Activated CD4-positive, alpha-beta memory T cell treated with anti-CD3 and anti-CD28 coated beads for 36 hours (primary cell): Measurements from ENCODE around the gene CLSTN2. TPM values are rescaled to one million over a fixed set of nuclear protein-coding genes. Genes with fewer than 3 reads are reported as not detected.

Experiments used
- CTCF ChIA-PET: fragments of 350-600 bp; sonication (Branson Sonifier 250); formaldehyde crosslinking; loops from one replicate; lab custom pipeline; 2021; ENCODE audit warnings: antibody characterized with exemption, inconsistent platforms; lab: Charles Lee
- POLR2A ChIA-PET: fragments of 350-600 bp; sonication (Branson Sonifier 250); formaldehyde crosslinking; loops from one replicate; lab custom pipeline; 2021; ENCODE audit warnings: antibody characterized with exemption; lab: Charles Lee
- DNase-seq: peaks from one replicate; pipeline ENCODE4 v3.0.0-alpha.2; 2020
- H3K27ac Mint-ChIP-seq: one replicate; pipeline ENCODE4 v1.8.0; 2021; ENCODE audit warnings: mixed read lengths
- H3K27me3 Mint-ChIP-seq: one replicate; pipeline ENCODE4 v1.8.0; 2021; ENCODE audit warnings: mixed read lengths
- H3K36me3 Mint-ChIP-seq: one replicate; pipeline ENCODE4 v1.8.0; 2021; ENCODE audit warnings: mixed read lengths
- H3K4me1 Mint-ChIP-seq: one replicate; pipeline ENCODE4 v1.8.0; 2021; ENCODE audit warnings: low read depth, mixed read lengths
- H3K4me3 Mint-ChIP-seq: one replicate; pipeline ENCODE4 v1.8.0; 2021; ENCODE audit warnings: mild to moderate bottlenecking, mixed read lengths
- H3K9me3 Mint-ChIP-seq: one replicate; pipeline ENCODE4 v1.8.0; 2021; ENCODE audit warnings: mixed read lengths
- intact Hi-C: fragments of 100-400 bp; cut with micrococcal nuclease; formaldehyde crosslinking; loops from one replicate; pipeline ENCODE4 v1.15.1; 2023
- total RNA-seq, 2 experiments: library from RNA; stranded (reverse); gene quantifications; one replicate each; pipeline ENCODE4 v1.2.3, GENCODE V29; 2021

The CLSTN2 gene
- total RNA-seq, 2 experiments from 2014 or later = not detected

DNA sequence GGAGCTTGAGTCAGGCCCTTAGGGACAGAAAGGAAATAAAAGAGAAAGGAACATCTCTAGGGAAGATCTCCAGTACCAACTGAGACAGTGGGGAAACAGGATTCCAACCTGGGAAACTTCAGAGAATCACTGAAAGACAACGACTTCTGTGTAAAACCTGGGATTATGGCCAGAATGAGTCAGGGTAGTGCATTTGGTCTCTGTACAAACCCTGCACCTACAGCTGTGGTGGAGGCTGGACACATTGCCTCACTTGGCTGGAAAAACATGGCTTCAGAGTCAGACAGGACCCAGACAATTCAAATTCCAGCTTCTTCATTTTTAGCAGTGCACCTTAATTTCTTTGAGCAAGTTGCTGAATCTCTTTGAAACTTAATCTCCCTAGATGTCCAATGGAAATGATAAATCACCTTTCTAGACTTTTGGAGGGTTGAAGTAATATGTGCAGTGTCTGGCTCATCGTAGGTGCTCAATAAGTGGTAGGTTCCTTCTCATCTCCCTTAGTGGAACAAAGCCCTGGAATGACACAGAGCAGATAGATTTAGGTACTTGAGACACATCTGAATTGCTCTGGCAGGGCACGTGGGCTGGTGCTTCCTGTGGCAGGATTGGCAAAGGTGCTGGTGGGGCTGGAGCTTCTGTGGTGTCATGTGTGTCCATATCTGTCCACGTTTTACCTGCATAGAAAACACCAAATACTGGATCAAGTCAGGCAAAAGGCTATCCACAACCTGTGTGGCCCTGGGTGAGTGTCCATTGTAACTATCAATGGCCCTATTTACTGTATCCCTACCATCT, 6.1 kb upstream of the CLSTN2 start:
- Mint-ChIP-seq H3K4me1 (no peaks in the 10 kb centered on the region), H3K4me3 (no peak overlapping the region), H3K27ac (no peak overlapping the region), H3K27me3 (peaks cover 10% of the 10 kb centered on the region), H3K9me3 (no peaks in the 10 kb centered on the region), H3K36me3 (no peaks in the 10 kb centered on the region)
- ChIA-PET CTCF (no interaction called here), POLR2A (no interaction called here)
- no peak for DNase-seq
- intact Hi-C loops = no loop called here

DNA sequence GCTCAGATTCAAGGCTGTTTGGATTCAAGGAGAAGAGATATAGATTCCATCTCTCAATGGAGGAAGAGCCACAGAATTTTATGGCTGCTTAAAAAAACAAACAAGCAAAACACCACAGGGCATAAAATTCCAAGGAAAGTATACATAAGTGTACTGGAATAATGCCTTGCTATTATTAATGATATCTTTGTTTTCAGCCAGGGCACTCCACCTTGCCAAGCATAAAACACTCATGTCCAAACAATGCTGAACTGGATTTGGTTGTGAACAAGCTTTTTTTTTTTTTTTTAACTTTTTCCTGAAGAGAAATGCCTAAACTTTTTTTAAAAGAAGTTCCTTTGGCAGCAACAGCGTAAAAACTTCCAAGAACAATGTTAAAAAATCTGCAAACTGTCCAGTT, 4.8 kb upstream of the CLSTN2 start:
- Mint-ChIP-seq H3K36me3 (no peaks in the 10 kb centered on the region), H3K27ac (no peak overlapping the region), H3K4me3 (no peak overlapping the region), H3K27me3 (peaks cover 18% of the 10 kb centered on the region), H3K9me3 (no peaks in the 10 kb centered on the region), H3K4me1 (no peaks in the 10 kb centered on the region)
- ChIA-PET CTCF (no interaction called here), POLR2A (no interaction called here)
- no peak for DNase-seq
- intact Hi-C loops = no loop called here

- intact Hi-C loops = no loop called here
- peaks cover 37% of the 10 kb centered on the region for H3K27me3 Mint-ChIP-seq
- no peak overlapping the region for H3K27ac Mint-ChIP-seq
- no peak overlapping the region for H3K4me3 Mint-ChIP-seq
- CTCF ChIA-PET = no interaction called here
- peaks cover 6% of the 10 kb centered on the region for H3K4me1 Mint-ChIP-seq
- H3K9me3 Mint-ChIP-seq = no peaks in the 10 kb centered on the region
- POLR2A ChIA-PET = no interaction called here
- no peak for DNase-seq
- no peaks in the 10 kb centered on the region for H3K36me3 Mint-ChIP-seq
Measured at GRCh38 chr3:139933766-139934165, 1.2 kb upstream of the CLSTN2 start.

GRCh38 chr3:139934613-139935015, 371 bp upstream of the CLSTN2 start:
- intact Hi-C loops = loop anchor here (5.0 kb wide), 1 partner anchor 928 kb away; no protein-coding TSS in a partner anchor
- H3K4me3 Mint-ChIP-seq = no peak overlapping the region
- H3K9me3 Mint-ChIP-seq = no peaks in the 10 kb centered on the region

GRCh38 chr3:139935866-139936817, 1.2 kb downstream of the CLSTN2 start:
- H3K4me3 Mint-ChIP-seq = no peak overlapping the region
- no peak overlapping the region for H3K27ac Mint-ChIP-seq
- ChIA-PET POLR2A (no interaction called here), CTCF (no interaction called here)
- no peaks in the 10 kb centered on the region for H3K36me3 Mint-ChIP-seq
- intact Hi-C loops = loop anchor here (5.0 kb wide), 1 partner anchor 926 kb away; no protein-coding TSS in a partner anchor
- peaks cover 37% of the 10 kb centered on the region for H3K27me3 Mint-ChIP-seq
- H3K4me1 Mint-ChIP-seq = peaks cover 6% of the 10 kb centered on the region
- H3K9me3 Mint-ChIP-seq = no peaks in the 10 kb centered on the region
- DNase-seq = no peak

More at GRCh38 chr3:139934613-139935015, 371 bp upstream of the CLSTN2 start:
- no peaks in the 10 kb centered on the region for H3K36me3 Mint-ChIP-seq
- no peak for DNase-seq
- H3K4me1 Mint-ChIP-seq = peaks cover 6% of the 10 kb centered on the region
- POLR2A ChIA-PET = interaction anchor here (0.7 kb wide), 1 partner anchor 1250 kb away, joined by 3 read pairs; no protein-coding TSS in a partner anchor
- H3K27ac Mint-ChIP-seq = no peak overlapping the region
- peaks cover 37% of the 10 kb centered on the region for H3K27me3 Mint-ChIP-seq
- CTCF ChIA-PET = no interaction called here

DNA sequence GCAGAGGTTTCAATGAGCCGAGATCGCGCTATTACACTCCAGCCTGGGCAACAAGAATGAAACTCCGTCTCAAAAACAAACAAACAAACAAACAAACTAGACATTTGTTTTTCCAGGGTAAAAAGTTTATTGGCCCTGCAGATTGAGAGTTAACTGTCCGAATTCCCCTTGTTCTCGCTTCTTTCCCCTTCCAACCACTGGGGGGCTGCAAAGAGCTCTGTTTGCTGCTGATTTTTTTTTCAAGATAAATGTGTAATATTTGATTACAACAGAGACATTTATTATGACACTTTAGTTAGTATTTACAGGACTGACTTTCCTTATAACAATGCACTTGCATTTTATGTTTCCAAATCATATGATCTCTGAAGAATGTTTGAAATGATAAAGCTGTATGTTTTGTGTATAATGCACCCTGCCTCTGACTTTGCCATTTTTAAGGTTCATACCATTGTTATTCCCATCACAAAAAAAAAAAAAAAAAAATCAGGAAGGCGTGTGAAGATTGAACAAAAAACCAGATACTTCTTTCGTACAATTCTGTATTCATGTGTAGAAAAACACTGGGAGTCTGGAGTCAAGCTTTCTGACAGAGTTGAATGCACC, 2.8 kb downstream of the CLSTN2 start:
- POLR2A ChIA-PET = no interaction called here
- Mint-ChIP-seq H3K36me3 (no peaks in the 10 kb centered on the region), H3K9me3 (no peaks in the 10 kb centered on the region), H3K27ac (no peak overlapping the region), H3K4me1 (peaks cover 6% of the 10 kb centered on the region), H3K27me3 (peaks cover 34% of the 10 kb centered on the region), H3K4me3 (no peak overlapping the region)
- CTCF ChIA-PET = interaction anchor here (1.3 kb wide), 1 partner anchor 14 kb away, joined by 3 read pairs; no protein-coding TSS in a partner anchor
- intact Hi-C loops = loop anchor here (5.0 kb wide), 1 partner anchor 925 kb away; no protein-coding TSS in a partner anchor
- DNase-seq = peak; percentile 21

DNA sequence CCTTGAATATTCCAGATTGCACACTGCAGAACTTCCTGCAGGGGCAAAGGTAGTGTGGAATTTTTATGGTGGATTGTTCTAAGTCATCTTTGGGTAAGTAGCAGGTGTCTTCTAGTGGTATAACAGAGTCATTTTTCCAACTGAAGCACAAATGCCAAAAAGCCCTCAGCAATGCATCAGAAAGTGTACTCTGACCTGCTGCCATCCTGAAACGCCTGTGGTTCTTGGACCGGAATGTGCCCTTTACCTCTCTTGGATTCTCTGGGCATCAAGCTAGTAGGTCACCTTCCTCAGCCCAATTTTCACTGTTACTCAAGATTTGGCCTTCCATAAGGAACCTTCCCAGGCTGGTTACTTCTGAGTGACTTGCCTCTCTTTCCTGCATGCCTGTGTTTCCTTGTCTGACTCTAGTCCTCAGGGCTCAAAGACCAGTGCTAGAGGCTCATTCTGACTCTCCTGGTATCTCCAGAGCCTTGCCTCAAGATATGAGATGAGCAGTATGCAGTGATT, 4.8 kb downstream of the CLSTN2 start:
- H3K36me3 Mint-ChIP-seq = no peaks in the 10 kb centered on the region
- H3K9me3 Mint-ChIP-seq = no peaks in the 10 kb centered on the region
- ChIA-PET POLR2A (no interaction called here), CTCF (no interaction called here)
- H3K4me1 Mint-ChIP-seq = peaks cover 6% of the 10 kb centered on the region
- H3K4me3 Mint-ChIP-seq = no peak overlapping the region
- intact Hi-C loops = loop anchor here (5.0 kb wide), 1 partner anchor 923 kb away; no protein-coding TSS in a partner anchor
- H3K27me3 Mint-ChIP-seq = peaks cover 24% of the 10 kb centered on the region
- H3K27ac Mint-ChIP-seq = no peak overlapping the region
- DNase-seq = no peak

DNA sequence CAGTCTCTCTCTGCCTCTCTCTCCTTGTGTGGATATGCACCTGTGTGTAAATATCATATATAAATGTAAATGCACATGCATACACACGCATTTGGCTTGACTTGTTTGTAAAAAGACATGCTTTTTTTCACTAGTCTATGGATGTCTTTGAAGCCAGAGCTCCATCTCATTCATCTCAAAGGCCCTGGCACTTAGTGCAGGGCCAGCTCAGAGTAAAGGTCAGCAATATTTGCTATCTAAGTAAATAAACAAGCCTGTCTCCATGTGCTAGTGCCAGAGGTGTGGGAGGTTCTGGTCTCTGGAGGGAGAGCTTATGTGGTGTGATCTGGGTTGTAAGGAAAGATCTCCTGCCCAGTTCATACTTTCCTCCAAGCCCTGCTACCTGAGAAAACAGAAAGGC, 5.6 kb downstream of the CLSTN2 start:
- Mint-ChIP-seq H3K36me3 (no peaks in the 10 kb centered on the region), H3K27ac (no peak overlapping the region), H3K4me3 (no peak overlapping the region), H3K4me1 (peaks cover 6% of the 10 kb centered on the region), H3K27me3 (peaks cover 22% of the 10 kb centered on the region), H3K9me3 (no peaks in the 10 kb centered on the region)
- intact Hi-C loops = no loop called here
- no peak for DNase-seq
- POLR2A ChIA-PET = no interaction called here
- CTCF ChIA-PET = no interaction called here

- ChIA-PET CTCF (no interaction called here), POLR2A (no interaction called here)
- Mint-ChIP-seq H3K4me3 (no peak overlapping the region), H3K4me1 (no peaks in the 10 kb centered on the region), H3K36me3 (no peaks in the 10 kb centered on the region), H3K9me3 (no peaks in the 10 kb centered on the region), H3K27me3 (peaks cover 12% of the 10 kb centered on the region), H3K27ac (no peak overlapping the region)
- intact Hi-C loops = no loop called here
- no peak for DNase-seq
Measured at GRCh38 chr3:139941580-139941979, 6.6 kb downstream of the CLSTN2 start.

- no peaks in the 10 kb centered on the region for H3K4me1 Mint-ChIP-seq
- H3K36me3 Mint-ChIP-seq = no peaks in the 10 kb centered on the region
- CTCF ChIA-PET = no interaction called here
- no peak overlapping the region for H3K4me3 Mint-ChIP-seq
- POLR2A ChIA-PET = no interaction called here
- no peak for DNase-seq
- intact Hi-C loops = no loop called here
- no peak overlapping the region for H3K27ac Mint-ChIP-seq
- no peaks in the 10 kb centered on the region for H3K9me3 Mint-ChIP-seq
- H3K27me3 Mint-ChIP-seq = no peaks in the 10 kb centered on the region
Measured at GRCh38 chr3:139944256-139944910, 9.4 kb downstream of the CLSTN2 start.

GRCh38 chr3:139945386-139945785, 10.4 kb downstream of the CLSTN2 start:
- no peak overlapping the region for H3K4me3 Mint-ChIP-seq
- H3K9me3 Mint-ChIP-seq = no peaks in the 10 kb centered on the region
- intact Hi-C loops = no loop called here
- no peaks in the 10 kb centered on the region for H3K36me3 Mint-ChIP-seq
- no peak overlapping the region for H3K27ac Mint-ChIP-seq
- no peak for DNase-seq
- ChIA-PET CTCF (no interaction called here), POLR2A (no interaction called here)
- H3K27me3 Mint-ChIP-seq = no peaks in the 10 kb centered on the region
- no peaks in the 10 kb centered on the region for H3K4me1 Mint-ChIP-seq
